Keratinocyte (primary cell): ENCODE data around the gene SURF4.

ENCODE experiments used
- EZH2 ChIP-seq: IDR thresholded peaks from one replicate; pipeline ENCODE4 v1.6.1; 2012; ENCODE audit warnings: inconsistent platforms, mild to moderate bottlenecking, low read length, moderate library complexity
- TF ChIP-seq, protein P1 (sequence below), 3 experiments: IDR thresholded peaks in 1 of 3; conservative IDR thresholded peaks in 1 of 3; optimal IDR thresholded peaks in 1 of 3; 2 replicates in 2 of 3; 3 replicates in 1 of 3; pipeline versions ENCODE3 to v1.5.1; 2011; ENCODE audit warnings: low read length in 3 of 3, mild to moderate bottlenecking in 3 of 3, moderate library complexity in 2 of 3, control low read depth in 1 of 3, inconsistent platforms in 1 of 3; ENCODE audit not compliant: insufficient read depth in 2 of 3; ENCODE audit errors: extremely low read depth in 1 of 3

DNA sequence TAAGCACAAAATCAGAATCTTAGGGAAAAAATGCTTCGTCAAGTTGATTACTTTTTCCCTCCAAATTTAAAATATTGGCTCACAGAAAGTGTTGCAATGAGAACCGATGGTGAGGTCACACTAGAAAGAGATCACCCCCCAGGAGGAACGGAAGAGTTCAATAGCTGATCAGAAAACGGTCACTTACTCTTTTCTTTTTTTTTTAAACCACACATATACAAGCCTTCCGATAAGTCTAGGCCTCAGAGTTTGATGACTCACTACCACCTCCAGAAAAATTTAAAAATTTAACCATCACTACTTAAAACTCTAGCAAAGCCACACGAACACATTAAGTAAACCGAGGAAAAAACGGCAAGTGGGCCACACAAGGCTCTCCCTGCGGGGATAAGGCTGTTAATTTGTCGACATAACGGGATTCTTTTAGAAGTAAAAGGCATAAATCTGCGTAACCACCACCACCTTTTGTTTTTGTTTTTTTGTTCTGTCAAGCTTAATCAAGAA is 1.2 kb downstream of the SURF4 start:
- TF ChIP-seq, protein P1, sequence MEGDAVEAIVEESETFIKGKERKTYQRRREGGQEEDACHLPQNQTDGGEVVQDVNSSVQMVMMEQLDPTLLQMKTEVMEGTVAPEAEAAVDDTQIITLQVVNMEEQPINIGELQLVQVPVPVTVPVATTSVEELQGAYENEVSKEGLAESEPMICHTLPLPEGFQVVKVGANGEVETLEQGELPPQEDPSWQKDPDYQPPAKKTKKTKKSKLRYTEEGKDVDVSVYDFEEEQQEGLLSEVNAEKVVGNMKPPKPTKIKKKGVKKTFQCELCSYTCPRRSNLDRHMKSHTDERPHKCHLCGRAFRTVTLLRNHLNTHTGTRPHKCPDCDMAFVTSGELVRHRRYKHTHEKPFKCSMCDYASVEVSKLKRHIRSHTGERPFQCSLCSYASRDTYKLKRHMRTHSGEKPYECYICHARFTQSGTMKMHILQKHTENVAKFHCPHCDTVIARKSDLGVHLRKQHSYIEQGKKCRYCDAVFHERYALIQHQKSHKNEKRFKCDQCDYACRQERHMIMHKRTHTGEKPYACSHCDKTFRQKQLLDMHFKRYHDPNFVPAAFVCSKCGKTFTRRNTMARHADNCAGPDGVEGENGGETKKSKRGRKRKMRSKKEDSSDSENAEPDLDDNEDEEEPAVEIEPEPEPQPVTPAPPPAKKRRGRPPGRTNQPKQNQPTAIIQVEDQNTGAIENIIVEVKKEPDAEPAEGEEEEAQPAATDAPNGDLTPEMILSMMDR (optimal IDR thresholded peaks at IDR 0.05 in 1 of 3, IDR thresholded peaks at IDR 0.05 in 1 of 3, conservative IDR thresholded peaks at IDR 0.05 in 1 of 3; ENCODE audit: extremely low read depth in 1 of 3, insufficient read depth in 2 of 3, low read length in 3 of 3), result no peak
- no peak for TF ChIP-seq EZH2
